Measurements from ENCODE around the gene ZNF564. TPM values are rescaled to one million over a fixed set of nuclear protein-coding genes. Genes with fewer than 3 reads are reported as not detected.

Gene ZNF564
- total and polyA plus RNA-seq, 10 of the 15 experiments (the other 5 are each of a cell fraction or from before 2014, with no cell fraction given), result 1.5 to 8.9 (median 5.4) TPM

DNA sequence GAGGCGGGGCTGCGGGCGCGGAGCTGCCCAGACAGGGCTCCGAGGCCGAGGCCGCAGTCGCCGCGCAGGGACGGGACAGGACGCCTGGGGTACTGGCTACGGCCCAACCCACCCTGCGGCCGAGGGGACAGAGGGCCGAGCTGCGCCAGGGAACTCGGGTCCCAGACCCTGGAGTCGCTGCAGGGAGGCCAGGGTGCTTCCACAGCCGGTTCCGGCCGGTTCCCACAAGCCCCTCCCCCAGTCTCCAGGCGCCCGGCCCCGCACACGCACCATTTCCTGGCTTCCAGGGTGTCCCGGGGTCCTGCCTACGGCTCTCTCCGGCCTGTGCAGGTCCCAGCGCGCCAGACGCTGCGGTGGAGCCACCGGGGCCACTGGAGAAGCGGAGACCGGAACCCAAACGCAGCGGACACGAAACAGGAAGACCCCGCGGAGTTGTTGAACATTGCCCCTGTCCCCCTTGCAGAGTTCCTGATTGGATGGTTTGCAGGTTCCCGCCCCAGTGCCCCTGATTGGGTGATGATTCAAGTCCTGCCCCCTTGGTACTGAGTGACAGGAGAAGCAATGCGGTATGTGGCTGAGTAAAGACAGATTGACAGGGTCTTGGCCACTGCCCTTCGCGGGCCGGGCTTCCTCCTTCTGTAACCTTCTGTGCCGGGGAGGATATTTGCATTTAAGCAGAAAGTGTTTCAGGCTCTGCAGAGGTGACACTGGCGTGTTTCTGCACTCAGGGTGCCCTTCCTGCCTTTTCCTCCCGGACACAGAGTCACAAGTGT lies at the start of gene ZNF564 (continued):
- TF ChIP-seq, protein P1, sequence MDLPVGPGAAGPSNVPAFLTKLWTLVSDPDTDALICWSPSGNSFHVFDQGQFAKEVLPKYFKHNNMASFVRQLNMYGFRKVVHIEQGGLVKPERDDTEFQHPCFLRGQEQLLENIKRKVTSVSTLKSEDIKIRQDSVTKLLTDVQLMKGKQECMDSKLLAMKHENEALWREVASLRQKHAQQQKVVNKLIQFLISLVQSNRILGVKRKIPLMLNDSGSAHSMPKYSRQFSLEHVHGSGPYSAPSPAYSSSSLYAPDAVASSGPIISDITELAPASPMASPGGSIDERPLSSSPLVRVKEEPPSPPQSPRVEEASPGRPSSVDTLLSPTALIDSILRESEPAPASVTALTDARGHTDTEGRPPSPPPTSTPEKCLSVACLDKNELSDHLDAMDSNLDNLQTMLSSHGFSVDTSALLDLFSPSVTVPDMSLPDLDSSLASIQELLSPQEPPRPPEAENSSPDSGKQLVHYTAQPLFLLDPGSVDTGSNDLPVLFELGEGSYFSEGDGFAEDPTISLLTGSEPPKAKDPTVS (IDR thresholded peaks at IDR 0.05; ENCODE audit: low read depth, low read length), result no peak
- TF ChIP-seq, protein P2, sequence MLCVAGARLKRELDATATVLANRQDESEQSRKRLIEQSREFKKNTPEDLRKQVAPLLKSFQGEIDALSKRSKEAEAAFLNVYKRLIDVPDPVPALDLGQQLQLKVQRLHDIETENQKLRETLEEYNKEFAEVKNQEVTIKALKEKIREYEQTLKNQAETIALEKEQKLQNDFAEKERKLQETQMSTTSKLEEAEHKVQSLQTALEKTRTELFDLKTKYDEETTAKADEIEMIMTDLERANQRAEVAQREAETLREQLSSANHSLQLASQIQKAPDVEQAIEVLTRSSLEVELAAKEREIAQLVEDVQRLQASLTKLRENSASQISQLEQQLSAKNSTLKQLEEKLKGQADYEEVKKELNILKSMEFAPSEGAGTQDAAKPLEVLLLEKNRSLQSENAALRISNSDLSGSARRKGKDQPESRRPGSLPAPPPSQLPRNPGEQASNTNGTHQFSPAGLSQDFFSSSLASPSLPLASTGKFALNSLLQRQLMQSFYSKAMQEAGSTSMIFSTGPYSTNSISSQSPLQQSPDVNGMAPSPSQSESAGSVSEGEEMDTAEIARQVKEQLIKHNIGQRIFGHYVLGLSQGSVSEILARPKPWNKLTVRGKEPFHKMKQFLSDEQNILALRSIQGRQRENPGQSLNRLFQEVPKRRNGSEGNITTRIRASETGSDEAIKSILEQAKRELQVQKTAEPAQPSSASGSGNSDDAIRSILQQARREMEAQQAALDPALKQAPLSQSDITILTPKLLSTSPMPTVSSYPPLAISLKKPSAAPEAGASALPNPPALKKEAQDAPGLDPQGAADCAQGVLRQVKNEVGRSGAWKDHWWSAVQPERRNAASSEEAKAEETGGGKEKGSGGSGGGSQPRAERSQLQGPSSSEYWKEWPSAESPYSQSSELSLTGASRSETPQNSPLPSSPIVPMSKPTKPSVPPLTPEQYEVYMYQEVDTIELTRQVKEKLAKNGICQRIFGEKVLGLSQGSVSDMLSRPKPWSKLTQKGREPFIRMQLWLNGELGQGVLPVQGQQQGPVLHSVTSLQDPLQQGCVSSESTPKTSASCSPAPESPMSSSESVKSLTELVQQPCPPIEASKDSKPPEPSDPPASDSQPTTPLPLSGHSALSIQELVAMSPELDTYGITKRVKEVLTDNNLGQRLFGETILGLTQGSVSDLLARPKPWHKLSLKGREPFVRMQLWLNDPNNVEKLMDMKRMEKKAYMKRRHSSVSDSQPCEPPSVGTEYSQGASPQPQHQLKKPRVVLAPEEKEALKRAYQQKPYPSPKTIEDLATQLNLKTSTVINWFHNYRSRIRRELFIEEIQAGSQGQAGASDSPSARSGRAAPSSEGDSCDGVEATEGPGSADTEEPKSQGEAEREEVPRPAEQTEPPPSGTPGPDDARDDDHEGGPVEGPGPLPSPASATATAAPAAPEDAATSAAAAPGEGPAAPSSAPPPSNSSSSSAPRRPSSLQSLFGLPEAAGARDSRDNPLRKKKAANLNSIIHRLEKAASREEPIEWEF (IDR thresholded peaks at IDR 0.05; ENCODE audit: insufficient replicate concordance, low read depth, low read length), result no peak
- TF ChIP-seq YY1 (IDR thresholded peaks at IDR 0.05; ENCODE audit: low read depth, low read length) (no peak), ETV6 (conservative IDR thresholded peaks at IDR 0.05 in 1 of 2, IDR thresholded peaks at IDR 0.05 in 1 of 2; ENCODE audit: borderline replicate concordance in 1 of 2, low read depth in 1 of 2) (peak in 1 of 2 experiments; percentile 42; a peak in 1 of 4 replicates), IRF4 (IDR thresholded peaks at IDR 0.05; ENCODE audit: low read depth, low read length) (no peak), CHD2 (IDR thresholded peaks at IDR 0.05; ENCODE audit: borderline replicate concordance, low read depth, low read length) (peak; percentile 97), SIN3A (IDR thresholded peaks at IDR 0.05; ENCODE audit: low read depth, low read length) (0 out of 2 replicates have a peak, but pooled peaks have one; percentile 54), FOXM1 (IDR thresholded peaks at IDR 0.05; ENCODE audit: low read depth, low read length) (peak; percentile 13; the same call in 1 of the 2 replicates), IKZF1 (conservative IDR thresholded peaks at IDR 0.05) (peak; percentile 92), MXI1 (IDR thresholded peaks at IDR 0.05; ENCODE audit: low read depth, low read length) (peak; percentile 30; the same call in 1 of the 2 replicates), ESRRA (IDR thresholded peaks at IDR 0.05; ENCODE audit: low read length) (no peak), POLR2AphosphoS2 (IDR thresholded peaks at IDR 0.05; ENCODE audit: low read depth, low read length) (peak; percentile 92; the same call in 1 of the 2 replicates), BCL11A (IDR thresholded peaks at IDR 0.05; ENCODE audit: low read depth, low read length) (no peak), TAF1 (IDR thresholded peaks at IDR 0.05; ENCODE audit: borderline replicate concordance, low read depth, low read length) (peak; percentile 83)
- TF ChIP-seq, protein P3, sequence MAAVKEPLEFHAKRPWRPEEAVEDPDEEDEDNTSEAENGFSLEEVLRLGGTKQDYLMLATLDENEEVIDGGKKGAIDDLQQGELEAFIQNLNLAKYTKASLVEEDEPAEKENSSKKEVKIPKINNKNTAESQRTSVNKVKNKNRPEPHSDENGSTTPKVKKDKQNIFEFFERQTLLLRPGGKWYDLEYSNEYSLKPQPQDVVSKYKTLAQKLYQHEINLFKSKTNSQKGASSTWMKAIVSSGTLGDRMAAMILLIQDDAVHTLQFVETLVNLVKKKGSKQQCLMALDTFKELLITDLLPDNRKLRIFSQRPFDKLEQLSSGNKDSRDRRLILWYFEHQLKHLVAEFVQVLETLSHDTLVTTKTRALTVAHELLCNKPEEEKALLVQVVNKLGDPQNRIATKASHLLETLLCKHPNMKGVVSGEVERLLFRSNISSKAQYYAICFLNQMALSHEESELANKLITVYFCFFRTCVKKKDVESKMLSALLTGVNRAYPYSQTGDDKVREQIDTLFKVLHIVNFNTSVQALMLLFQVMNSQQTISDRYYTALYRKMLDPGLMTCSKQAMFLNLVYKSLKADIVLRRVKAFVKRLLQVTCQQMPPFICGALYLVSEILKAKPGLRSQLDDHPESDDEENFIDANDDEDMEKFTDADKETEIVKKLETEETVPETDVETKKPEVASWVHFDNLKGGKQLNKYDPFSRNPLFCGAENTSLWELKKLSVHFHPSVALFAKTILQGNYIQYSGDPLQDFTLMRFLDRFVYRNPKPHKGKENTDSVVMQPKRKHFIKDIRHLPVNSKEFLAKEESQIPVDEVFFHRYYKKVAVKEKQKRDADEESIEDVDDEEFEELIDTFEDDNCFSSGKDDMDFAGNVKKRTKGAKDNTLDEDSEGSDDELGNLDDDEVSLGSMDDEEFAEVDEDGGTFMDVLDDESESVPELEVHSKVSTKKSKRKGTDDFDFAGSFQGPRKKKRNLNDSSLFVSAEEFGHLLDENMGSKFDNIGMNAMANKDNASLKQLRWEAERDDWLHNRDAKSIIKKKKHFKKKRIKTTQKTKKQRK (IDR thresholded peaks at IDR 0.05; ENCODE audit: low read depth, low read length), result peak; percentile 93
- TF ChIP-seq, protein P4, sequence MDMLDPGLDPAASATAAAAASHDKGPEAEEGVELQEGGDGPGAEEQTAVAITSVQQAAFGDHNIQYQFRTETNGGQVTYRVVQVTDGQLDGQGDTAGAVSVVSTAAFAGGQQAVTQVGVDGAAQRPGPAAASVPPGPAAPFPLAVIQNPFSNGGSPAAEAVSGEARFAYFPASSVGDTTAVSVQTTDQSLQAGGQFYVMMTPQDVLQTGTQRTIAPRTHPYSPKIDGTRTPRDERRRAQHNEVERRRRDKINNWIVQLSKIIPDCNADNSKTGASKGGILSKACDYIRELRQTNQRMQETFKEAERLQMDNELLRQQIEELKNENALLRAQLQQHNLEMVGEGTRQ (IDR thresholded peaks at IDR 0.05; ENCODE audit: borderline replicate concordance, low read depth, low read length), result no peak
- TF ChIP-seq, protein P5, sequence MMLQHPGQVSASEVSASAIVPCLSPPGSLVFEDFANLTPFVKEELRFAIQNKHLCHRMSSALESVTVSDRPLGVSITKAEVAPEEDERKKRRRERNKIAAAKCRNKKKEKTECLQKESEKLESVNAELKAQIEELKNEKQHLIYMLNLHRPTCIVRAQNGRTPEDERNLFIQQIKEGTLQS (IDR thresholded peaks at IDR 0.05; ENCODE audit: borderline replicate concordance, extremely low read depth, low read depth, low read length), result no peak

Data from GM12878 (cell line).